Right lobe of liver (tissue), 4 donors: ENCODE results near the gene EPN1.

ENCODE experiments used
- POLR2A ChIP-seq: fragments of 450-650 bp; IDR thresholded peaks from one replicate; pipeline ENCODE4 v1.6.1; 2017; ENCODE audit warnings: antibody characterized with exemption, mild to moderate bottlenecking
- TF ChIP-seq, protein P1 (sequence below), 4 donors: fragments of 200-600 bp in 3 of 4; fragments of 450-650 bp in 1 of 4; IDR thresholded peaks; one replicate each; pipeline versions ENCODE4 v1.5.1 to v1.8.0; 2016 to 2022; ENCODE audit warnings: antibody characterized with exemption in 4 of 4, mild to moderate bottlenecking in 2 of 4
- donor health status: DM: no; HTN: no; CAD: no.
- donor health status: DM: no; HTN: no; CAD: no.
- donor health status: DM: no; HTN: yes; CAD: no.

DNA sequence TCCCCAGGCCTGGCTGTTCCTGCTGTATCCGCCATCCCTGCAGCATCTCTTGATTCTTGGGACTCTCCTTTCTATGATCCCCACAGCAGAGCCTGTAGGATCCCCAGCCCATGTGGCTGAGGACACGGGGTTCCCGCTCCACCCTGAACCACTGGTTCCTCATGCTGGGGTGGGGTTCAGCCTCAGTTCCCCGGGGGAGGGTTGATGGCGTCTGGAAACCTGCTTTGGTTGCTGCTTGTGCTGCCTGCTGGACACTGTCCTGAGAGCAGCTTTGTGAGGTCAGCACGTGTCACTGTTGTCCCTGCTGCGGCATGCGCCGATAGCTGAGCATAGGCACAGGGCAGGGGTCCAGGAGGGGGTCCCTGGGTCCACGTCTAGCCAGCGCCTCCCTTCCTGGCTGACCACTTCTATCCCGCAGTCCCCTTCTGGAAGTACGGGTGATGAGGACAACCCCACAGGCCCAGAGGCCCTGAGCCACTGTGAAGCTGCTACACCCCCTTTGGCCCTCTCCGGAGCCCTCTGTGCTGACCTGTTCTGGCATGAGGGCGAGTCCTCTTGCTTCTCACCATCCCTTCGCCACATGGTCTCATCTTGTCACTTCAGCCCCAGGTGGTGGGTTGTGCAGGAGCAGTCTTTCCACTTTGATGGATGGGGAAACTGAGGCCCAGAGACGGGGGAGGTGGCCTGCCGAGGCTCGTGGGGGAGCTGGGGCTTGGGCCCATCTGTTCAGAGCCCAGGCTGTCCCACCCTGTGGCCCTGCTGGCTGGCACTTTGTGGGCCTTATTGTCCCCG, 5.5 kb downstream of the EPN1 start:
- TF ChIP-seq, protein P1, sequence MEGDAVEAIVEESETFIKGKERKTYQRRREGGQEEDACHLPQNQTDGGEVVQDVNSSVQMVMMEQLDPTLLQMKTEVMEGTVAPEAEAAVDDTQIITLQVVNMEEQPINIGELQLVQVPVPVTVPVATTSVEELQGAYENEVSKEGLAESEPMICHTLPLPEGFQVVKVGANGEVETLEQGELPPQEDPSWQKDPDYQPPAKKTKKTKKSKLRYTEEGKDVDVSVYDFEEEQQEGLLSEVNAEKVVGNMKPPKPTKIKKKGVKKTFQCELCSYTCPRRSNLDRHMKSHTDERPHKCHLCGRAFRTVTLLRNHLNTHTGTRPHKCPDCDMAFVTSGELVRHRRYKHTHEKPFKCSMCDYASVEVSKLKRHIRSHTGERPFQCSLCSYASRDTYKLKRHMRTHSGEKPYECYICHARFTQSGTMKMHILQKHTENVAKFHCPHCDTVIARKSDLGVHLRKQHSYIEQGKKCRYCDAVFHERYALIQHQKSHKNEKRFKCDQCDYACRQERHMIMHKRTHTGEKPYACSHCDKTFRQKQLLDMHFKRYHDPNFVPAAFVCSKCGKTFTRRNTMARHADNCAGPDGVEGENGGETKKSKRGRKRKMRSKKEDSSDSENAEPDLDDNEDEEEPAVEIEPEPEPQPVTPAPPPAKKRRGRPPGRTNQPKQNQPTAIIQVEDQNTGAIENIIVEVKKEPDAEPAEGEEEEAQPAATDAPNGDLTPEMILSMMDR (IDR thresholded peaks at IDR 0.05), result no peak
- no peak for TF ChIP-seq POLR2A
